Measurements from ENCODE around the gene EXOC3L4.
"Not testable (repeated sequence)": the region's sequence is repeated elsewhere in the genome, so short reads cannot be mapped to it uniquely, and the experiment has no call there.

GRCh38 chr14:103155416-103155815 is 60.9 kb downstream of the EXOC3L4 start:
- not testable (repeated sequence) for TF ChIP-seq CTCF (IDR thresholded peaks at IDR 0.05); NRF1 (IDR thresholded peaks at IDR 0.05; ENCODE audit: low read depth, low read length); EZH2phosphoT487 (IDR thresholded peaks at IDR 0.05; ENCODE audit: borderline replicate concordance, low read depth); RAD21 (IDR thresholded peaks at IDR 0.05; ENCODE audit: low read length); MXI1 (IDR thresholded peaks at IDR 0.05; ENCODE audit: low read depth, low read length); GABPA (IDR thresholded peaks at IDR 0.05; ENCODE audit: low read depth); NFIC (IDR thresholded peaks at IDR 0.05; ENCODE audit: borderline replicate concordance); FOXM1 (IDR thresholded peaks at IDR 0.05; ENCODE audit: low read depth); SIN3A (IDR thresholded peaks at IDR 0.05; ENCODE audit: borderline replicate concordance, low read depth, low read length); CHD2 (IDR thresholded peaks at IDR 0.05; ENCODE audit: low read length, partially characterized antibody)
- TF ChIP-seq, protein P1, sequence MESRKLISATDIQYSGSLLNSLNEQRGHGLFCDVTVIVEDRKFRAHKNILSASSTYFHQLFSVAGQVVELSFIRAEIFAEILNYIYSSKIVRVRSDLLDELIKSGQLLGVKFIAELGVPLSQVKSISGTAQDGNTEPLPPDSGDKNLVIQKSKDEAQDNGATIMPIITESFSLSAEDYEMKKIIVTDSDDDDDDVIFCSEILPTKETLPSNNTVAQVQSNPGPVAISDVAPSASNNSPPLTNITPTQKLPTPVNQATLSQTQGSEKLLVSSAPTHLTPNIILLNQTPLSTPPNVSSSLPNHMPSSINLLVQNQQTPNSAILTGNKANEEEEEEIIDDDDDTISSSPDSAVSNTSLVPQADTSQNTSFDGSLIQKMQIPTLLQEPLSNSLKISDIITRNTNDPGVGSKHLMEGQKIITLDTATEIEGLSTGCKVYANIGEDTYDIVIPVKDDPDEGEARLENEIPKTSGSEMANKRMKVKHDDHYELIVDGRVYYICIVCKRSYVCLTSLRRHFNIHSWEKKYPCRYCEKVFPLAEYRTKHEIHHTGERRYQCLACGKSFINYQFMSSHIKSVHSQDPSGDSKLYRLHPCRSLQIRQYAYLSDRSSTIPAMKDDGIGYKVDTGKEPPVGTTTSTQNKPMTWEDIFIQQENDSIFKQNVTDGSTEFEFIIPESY (IDR thresholded peaks at IDR 0.05; ENCODE audit: borderline replicate concordance, low read depth), result not testable (repeated sequence)
- TF ChIP-seq, protein P2, sequence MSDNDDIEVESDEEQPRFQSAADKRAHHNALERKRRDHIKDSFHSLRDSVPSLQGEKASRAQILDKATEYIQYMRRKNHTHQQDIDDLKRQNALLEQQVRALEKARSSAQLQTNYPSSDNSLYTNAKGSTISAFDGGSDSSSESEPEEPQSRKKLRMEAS (IDR thresholded peaks at IDR 0.05; ENCODE audit: low read depth), result not testable (repeated sequence)

All from SK-N-SH (cell line).